ENCODE measurements around the gene TOB2.

TOB2 gene, protein sequence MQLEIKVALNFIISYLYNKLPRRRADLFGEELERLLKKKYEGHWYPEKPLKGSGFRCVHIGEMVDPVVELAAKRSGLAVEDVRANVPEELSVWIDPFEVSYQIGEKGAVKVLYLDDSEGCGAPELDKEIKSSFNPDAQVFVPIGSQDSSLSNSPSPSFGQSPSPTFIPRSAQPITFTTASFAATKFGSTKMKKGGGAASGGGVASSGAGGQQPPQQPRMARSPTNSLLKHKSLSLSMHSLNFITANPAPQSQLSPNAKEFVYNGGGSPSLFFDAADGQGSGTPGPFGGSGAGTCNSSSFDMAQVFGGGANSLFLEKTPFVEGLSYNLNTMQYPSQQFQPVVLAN

DNA sequence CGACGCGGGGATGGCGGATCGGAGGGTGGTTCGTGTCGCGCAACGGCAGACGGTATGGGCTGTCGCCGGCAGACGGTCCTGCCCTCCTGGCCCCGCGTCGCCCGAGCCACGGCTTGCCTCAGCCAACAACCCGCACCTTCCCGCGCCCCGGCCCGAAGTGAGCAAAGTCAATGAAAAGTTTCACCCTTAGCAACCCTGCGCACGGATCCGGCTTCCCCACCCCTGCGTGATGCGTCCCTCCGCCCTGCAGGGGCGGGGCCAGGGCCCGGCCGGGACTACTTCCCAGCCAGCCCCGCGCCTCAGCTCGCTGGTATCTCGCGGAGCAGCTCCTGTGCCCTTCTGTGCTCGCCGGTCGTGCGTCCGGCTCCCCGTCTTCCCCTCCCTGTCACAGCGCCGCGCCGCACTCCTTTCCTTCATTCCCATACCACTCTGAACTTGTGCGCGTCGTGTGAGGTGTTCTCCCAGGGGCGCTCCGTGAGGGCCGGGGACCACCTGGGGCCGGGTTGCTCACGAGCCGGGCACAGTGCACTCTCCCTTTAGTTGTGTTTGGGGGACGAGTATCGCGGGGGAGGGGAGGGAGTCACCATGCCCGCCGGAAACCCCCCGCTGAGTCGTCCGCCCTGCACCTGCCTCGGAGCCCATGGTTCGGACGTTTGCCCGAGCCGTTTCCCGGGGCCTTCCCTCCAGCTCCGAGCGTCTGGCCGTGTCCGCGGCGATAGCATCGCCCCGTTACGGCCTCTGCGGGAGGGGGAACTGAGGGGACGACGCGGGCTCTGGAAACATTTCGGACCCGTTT, at the start of gene TOB2:
TSS of gene TOB2 (minus strand) at position 163 of the 796 bp plus-strand sequence. CDS start 9,456 bp downstream, outside the sequence.
- peak within 1 kb of the TSS; percentile 98 for H3K4me3 ChIP-seq (ENCODE audit: low read length)
- TF ChIP-seq, protein P1, sequence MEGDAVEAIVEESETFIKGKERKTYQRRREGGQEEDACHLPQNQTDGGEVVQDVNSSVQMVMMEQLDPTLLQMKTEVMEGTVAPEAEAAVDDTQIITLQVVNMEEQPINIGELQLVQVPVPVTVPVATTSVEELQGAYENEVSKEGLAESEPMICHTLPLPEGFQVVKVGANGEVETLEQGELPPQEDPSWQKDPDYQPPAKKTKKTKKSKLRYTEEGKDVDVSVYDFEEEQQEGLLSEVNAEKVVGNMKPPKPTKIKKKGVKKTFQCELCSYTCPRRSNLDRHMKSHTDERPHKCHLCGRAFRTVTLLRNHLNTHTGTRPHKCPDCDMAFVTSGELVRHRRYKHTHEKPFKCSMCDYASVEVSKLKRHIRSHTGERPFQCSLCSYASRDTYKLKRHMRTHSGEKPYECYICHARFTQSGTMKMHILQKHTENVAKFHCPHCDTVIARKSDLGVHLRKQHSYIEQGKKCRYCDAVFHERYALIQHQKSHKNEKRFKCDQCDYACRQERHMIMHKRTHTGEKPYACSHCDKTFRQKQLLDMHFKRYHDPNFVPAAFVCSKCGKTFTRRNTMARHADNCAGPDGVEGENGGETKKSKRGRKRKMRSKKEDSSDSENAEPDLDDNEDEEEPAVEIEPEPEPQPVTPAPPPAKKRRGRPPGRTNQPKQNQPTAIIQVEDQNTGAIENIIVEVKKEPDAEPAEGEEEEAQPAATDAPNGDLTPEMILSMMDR (IDR thresholded peaks at IDR 0.05; ENCODE audit: insufficient read depth, low read depth, low read length, missing control alignments): no peak
- DNase-seq (ENCODE audit: low read depth): peak; percentile 97

DNA sequence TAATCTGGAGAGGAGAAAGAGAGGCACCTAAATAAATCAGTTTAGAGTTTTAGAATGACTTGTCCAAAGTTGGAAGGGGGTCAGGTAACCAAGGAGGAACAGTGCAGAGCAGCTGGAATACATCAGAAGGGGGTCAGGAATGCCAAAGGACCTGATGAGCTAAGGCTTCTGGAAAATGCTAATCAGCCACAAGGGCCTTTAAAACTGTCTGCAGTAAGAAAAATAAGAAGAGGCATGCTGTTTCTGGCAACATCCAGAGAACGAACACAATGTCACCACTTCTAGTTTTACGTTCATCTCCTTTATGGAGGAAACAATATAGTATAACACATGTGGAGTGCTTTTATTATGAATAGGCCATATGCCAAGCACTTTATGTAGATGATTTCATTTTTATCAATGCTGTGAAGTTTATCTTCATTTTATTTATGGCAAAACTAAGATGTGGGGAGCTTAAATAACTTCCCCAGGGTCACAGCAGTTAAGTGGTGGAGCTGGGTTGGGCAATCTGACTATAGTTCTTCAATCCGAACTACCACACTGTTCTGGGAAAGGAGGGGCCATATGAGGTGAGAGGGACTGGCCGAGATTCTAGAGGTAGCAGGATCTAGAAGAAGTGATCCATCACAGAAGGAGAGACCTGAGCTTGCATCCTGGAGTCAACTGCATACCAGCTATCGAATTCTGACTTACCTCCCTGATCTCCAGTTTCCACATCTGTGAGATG, 44.9 kb upstream of the TOB2 start:
- no peak for DNase-seq (ENCODE audit: low read depth)
- TF ChIP-seq, protein P1 (IDR thresholded peaks at IDR 0.05; ENCODE audit: insufficient read depth, low read depth, low read length, missing control alignments): no peak
- H3K4me3 ChIP-seq (ENCODE audit: low read length): no peak overlapping the region

DNA sequence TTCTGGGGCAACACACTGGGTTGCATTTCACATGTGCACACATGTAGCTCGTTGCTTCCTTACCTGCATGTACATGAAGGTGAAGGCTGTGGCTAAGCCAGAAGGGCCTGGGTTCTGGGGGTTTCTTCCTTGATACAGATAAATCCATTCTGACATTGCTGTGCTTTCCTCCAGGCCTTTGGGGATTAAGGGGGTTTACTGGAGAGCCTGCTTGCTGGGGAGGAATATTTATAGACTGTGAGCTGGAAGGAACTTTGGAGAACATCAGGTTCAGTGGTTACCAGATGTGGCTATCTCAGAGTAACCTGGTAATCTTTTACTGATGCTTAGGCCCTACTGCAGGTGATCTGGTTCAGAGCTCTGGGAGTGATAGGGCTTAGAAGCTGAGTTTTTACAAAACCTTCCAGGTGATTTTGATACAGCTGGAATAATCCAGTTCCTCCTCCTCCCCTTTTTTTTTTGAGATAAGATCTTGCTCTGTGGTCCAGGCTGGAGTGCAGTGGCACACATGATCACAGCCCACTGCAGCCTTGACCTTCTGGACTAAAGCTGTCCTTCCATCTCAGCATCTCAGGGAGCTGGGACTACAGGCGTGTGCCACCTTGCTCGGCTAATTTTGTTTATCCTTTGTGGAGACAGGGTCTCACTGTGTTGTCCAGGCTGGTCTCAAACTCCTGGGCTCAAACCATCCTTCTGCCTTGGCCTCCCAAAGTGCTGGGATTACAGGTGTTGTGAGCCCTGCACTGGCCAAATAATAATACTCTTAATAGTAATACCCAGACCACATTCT, 42.2 kb upstream of the TOB2 start:
- no peak overlapping the region for H3K4me3 ChIP-seq (ENCODE audit: low read length)
- TF ChIP-seq, protein P1 (IDR thresholded peaks at IDR 0.05; ENCODE audit: insufficient read depth, low read depth, low read length, missing control alignments): no peak
- no peak for DNase-seq (ENCODE audit: low read depth)

GRCh38 chr22:41488076-41488475, 41.5 kb upstream of the TOB2 start:
- TF ChIP-seq, protein P1 (IDR thresholded peaks at IDR 0.05; ENCODE audit: insufficient read depth, low read depth, low read length, missing control alignments): no peak
- DNase-seq (ENCODE audit: low read depth): no peak
- H3K4me3 ChIP-seq (ENCODE audit: low read length): no peak overlapping the region

GRCh38 chr22:41487037-41487935, 40.7 kb upstream of the TOB2 start:
- no peak overlapping the region for H3K4me3 ChIP-seq (ENCODE audit: low read length)
- no peak for DNase-seq (ENCODE audit: low read depth)
- TF ChIP-seq, protein P1 (IDR thresholded peaks at IDR 0.05; ENCODE audit: insufficient read depth, low read depth, low read length, missing control alignments): no peak
